GM20000 (cell line): ENCODE results near the gene DBF4.
"Not testable (repeated sequence)": the region's sequence is repeated elsewhere in the genome, so short reads cannot be mapped to it uniquely, and the experiment has no call there.

Experiments used
- DNase-seq: peaks from one replicate; pipeline ENCODE4 v3.0.0; 2012; ENCODE audit warnings: low spot score
- CTCF ChIP-seq: IDR thresholded peaks from 2 replicates; pipeline ENCODE4 v1.5.1; 2012; ENCODE audit warnings: mild to moderate bottlenecking, control low read depth; ENCODE audit errors: extremely low read depth, missing control alignments

Gene DBF4

GRCh38 chr7:87852306-87852705, 24.0 kb upstream of the DBF4 start:
- DNase-seq = no peak
- no peak for TF ChIP-seq CTCF

- no peak for DNase-seq
- no peak for TF ChIP-seq CTCF
Observed at GRCh38 chr7:87853237-87853864, 22.9 kb upstream of the DBF4 start.

- no peak for DNase-seq
- TF ChIP-seq CTCF = no peak
Observed at GRCh38 chr7:87858417-87859100, 17.7 kb upstream of the DBF4 start.

- TF ChIP-seq CTCF = no peak
- no peak for DNase-seq
Observed at GRCh38 chr7:87866089-87866488, 10.2 kb upstream of the DBF4 start.

GRCh38 chr7:87866533-87866932, 9.8 kb upstream of the DBF4 start:
- not testable (repeated sequence) for DNase-seq

GRCh38 chr7:87870471-87870870, 5.8 kb upstream of the DBF4 start:
- TF ChIP-seq CTCF = no peak
- no peak for DNase-seq

GRCh38 chr7:87872346-87872745, 3.9 kb upstream of the DBF4 start:
- DNase-seq = no peak
- no peak for TF ChIP-seq CTCF

GRCh38 chr7:87873328-87873727, 3.0 kb upstream of the DBF4 start:
- DNase-seq = not testable (repeated sequence)
